ENCODE data around the gene SLC2A11. TPM values are rescaled to one million over a fixed set of nuclear protein-coding genes. Genes with fewer than 3 reads are reported as not detected.

The SLC2A11 gene
- total and polyA plus RNA-seq, 9 of the 15 experiments (the other 6 are each of a cell fraction or from before 2014, with no cell fraction given) = 0.44 to 2.7 (median 2.1) TPM

GRCh38 chr22:23868580-23868979, 10.9 kb downstream of the SLC2A11 start:
- intact Hi-C loops (cut with micrococcal nuclease) (no loop called here), in situ Hi-C loops (cut with MboI) (loop anchor here (25.0 kb wide), 1 partner anchor 556 kb away; no protein-coding TSS in a partner anchor)
- 22% methylated on average over 3 of the region's 4 CpGs for whole genome bisulfite sequencing (ENCODE audit: insufficient coverage, low coverage, missing lambda C conversion rate)

More at GRCh38 chr22:23868580-23868979, 10.9 kb downstream of the SLC2A11 start:
- Histone ChIP-seq H3K27ac (ENCODE audit: extremely low read depth, low read depth, low read length) (no peak overlapping the region), H3K36me3 (ENCODE audit: control insufficient read depth, insufficient read depth, low read length) (no peaks in the 10 kb centered on the region), H3K9ac (ENCODE audit: insufficient read depth in 1 of 2, low read depth in 2 of 2, low read length in 2 of 2) (no peak overlapping the region), H3K9me1 (ENCODE audit: control insufficient read depth, insufficient read depth, low read length) (no peaks in the 10 kb centered on the region), H3K4me1 (replicated peaks in 1 of 2; ENCODE audit: control insufficient read depth in 2 of 2, insufficient read depth in 2 of 2, low read length in 2 of 2) (no peaks in the 10 kb centered on the region; a peak in 1 of 5 replicates), H2AFZ (ENCODE audit: low read depth, low read length) (no peak overlapping the region), H3K4me3 (no peak overlapping the region), H3K27me3 (ENCODE audit: control insufficient read depth in 2 of 2, insufficient read depth in 2 of 2, low read length in 2 of 2) (no peaks in the 10 kb centered on the region), H4K20me1 (replicated peaks; ENCODE audit: control insufficient read depth, insufficient read depth, low read length) (no peaks in the 10 kb centered on the region), H3K9me3 (replicated peaks; ENCODE audit: control insufficient read depth, insufficient read depth, low read depth, low read length) (no peaks in the 10 kb centered on the region), H3K4me2 (ENCODE audit: insufficient read depth, low read length) (no peak overlapping the region), H3K79me2 (ENCODE audit: control insufficient read depth, insufficient read depth, low read length) (no peaks in the 10 kb centered on the region)
- no peak for ATAC-seq
- no peak for DNase-seq (ENCODE audit: extremely low read depth in 1 of 4, low spot score in 3 of 4)
- FAIRE-seq = no peak
- no peak for TF ChIP-seq PKNOX1 (IDR thresholded peaks at IDR 0.05)
- no peak for TF ChIP-seq DIDO1 (tag; IDR thresholded peaks at IDR 0.05; ENCODE audit: low read depth)
- TF ChIP-seq DACH1 (IDR thresholded peaks at IDR 0.05; ENCODE audit: partially characterized antibody) = no peak
- no peak for TF ChIP-seq MAFK (IDR thresholded peaks at IDR 0.05; ENCODE audit: low read length)
- no peak for TF ChIP-seq NONO (IDR thresholded peaks at IDR 0.05; ENCODE audit: low read depth in 2 of 2, low read length in 1 of 2)
- no peak for TF ChIP-seq SP2 (IDR thresholded peaks at IDR 0.05; ENCODE audit: extremely low read depth, low read depth, low read length, poor library complexity, severe bottlenecking)
- no peak for TF ChIP-seq GTF2A2 (tag; IDR thresholded peaks at IDR 0.05)
- no peak for TF ChIP-seq NR1H2 (CRISPR knock-in tag; IDR thresholded peaks at IDR 0.05)
- TF ChIP-seq CTCF (IDR thresholded peaks at IDR 0.05 in 2 of 3, conservative IDR thresholded peaks at IDR 0.05 in 1 of 3; ENCODE audit: insufficient read depth in 2 of 3, low read depth in 1 of 3, low read length in 3 of 3) = no peak
- no peak for TF ChIP-seq THRB (CRISPR knock-in tag; conservative IDR thresholded peaks at IDR 0.05)
- TF ChIP-seq EP400 (IDR thresholded peaks at IDR 0.05) = no peak
- POLR2A ChIA-PET = no interaction called here
- CTCF ChIA-PET (ENCODE audit: low intra/inter-chr PET ratio) = no interaction called here
- BruUV-seq (replicated peaks) = no TSS peak
